ENCODE data around the gene TTC23.
"Not testable (repeated sequence)": the region's sequence is repeated elsewhere in the genome, so short reads cannot be mapped to it uniquely, and the experiment has no call there.

TTC23 gene

DNA sequence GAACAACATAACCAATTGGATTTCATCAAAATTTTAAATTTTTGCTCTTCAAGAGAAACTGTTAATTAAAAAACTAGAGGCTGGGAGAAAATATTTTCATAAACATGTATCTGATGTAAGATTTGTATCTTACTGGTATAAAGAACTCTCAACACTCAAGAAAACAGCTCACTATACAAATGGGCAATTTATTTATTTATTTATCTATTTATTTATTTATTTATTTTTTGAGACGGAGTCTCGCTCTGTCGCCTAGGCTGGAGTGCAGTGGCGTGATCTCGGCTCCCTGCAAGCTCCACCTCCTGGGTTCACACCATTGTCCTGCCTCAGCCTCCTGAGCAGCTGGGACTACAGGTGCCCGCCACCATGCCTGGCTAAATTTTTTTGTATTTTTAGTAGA is 15.2 kb downstream of the TTC23 start:
- H3K4me3 Mint-ChIP-seq; DNase-seq; H3K9me3 Mint-ChIP-seq; H3K4me1 Mint-ChIP-seq; ATAC-seq (replicated peaks); H3K27me3 Mint-ChIP-seq; H3K36me3 Mint-ChIP-seq; H3K27ac Mint-ChIP-seq: not testable (repeated sequence)

GRCh38 chr15:99232740-99233139 is 16.6 kb downstream of the TTC23 start:
- no peak for DNase-seq
- no peak for ATAC-seq (replicated peaks)
- H3K36me3 Mint-ChIP-seq: peaks cover 0 to 5% of the 10 kb centered on the region in 2 donors
- no peaks in the 10 kb centered on the region for H3K4me1 Mint-ChIP-seq
- no peaks in the 10 kb centered on the region for H3K27me3 Mint-ChIP-seq
- no peak overlapping the region for H3K27ac Mint-ChIP-seq
- peaks cover 3 to 4% of the 10 kb centered on the region in 2 donors for H3K9me3 Mint-ChIP-seq
- H3K4me3 Mint-ChIP-seq: no peak overlapping the region

DNA sequence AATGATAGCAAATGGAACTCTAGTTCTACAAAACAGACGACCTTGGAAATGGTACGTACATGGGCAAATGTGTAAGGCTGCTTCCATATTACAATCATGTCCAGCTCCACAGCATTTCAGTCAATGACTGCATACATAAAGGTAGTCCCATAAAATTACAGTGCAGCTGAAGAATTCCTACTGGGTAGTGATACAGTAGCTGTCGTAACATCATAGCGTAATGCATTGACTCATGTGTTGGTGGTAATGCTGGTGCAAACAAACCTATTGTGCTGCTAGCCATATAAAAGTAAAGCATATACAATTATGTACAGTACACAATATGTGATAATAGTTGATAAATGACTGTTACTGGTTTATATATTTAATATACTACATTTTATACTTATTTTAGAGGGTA is 18.5 kb downstream of the TTC23 start:
- Mint-ChIP-seq H3K4me1 (no peaks in the 10 kb centered on the region), H3K4me3 (no peak overlapping the region), H3K27me3 (no peaks in the 10 kb centered on the region), H3K36me3 (peaks cover 0 to 7% of the 10 kb centered on the region in 2 donors), H3K9me3 (peaks cover 3 to 4% of the 10 kb centered on the region in 2 donors), H3K27ac (no peak overlapping the region)
- ATAC-seq (replicated peaks) (no peak), DNase-seq (no peak)

- H3K27me3 Mint-ChIP-seq: no peaks in the 10 kb centered on the region
- H3K4me3 Mint-ChIP-seq: no peak overlapping the region
- no peak for ATAC-seq (replicated peaks)
- peaks cover 0 to 14% of the 10 kb centered on the region in 2 donors for H3K36me3 Mint-ChIP-seq
- peaks cover 3 to 4% of the 10 kb centered on the region in 2 donors for H3K9me3 Mint-ChIP-seq
- no peaks in the 10 kb centered on the region for H3K4me1 Mint-ChIP-seq
- DNase-seq: no peak
- H3K27ac Mint-ChIP-seq: no peak overlapping the region
These were observed 21.1 kb downstream of the TTC23 start for GRCh38 chr15:99228120-99228770.

DNA sequence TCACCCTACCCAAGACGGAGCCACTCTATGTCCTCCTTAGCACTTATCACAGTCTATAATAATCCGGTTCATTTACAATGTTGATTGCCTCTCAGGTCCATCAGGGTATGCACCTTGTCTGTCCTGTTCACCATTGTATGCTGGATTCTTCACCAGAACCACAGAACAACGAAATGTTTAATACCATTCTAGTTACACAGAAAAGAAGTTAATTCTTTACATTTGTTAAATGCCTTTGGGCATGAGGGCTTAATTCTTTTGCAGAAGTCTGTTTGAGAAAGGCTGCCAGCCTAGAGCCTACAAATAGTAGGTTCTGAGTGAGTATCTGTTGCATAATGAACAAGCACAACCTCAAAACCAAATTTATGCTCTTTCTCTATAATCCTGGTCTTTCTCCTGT is 22.6 kb downstream of the TTC23 start:
- Mint-ChIP-seq H3K36me3 (peaks cover 0 to 11% of the 10 kb centered on the region in 2 donors), H3K9me3 (no peaks in the 10 kb centered on the region), H3K27me3 (no peaks in the 10 kb centered on the region), H3K27ac (no peak overlapping the region), H3K4me3 (no peak overlapping the region), H3K4me1 (no peaks in the 10 kb centered on the region)
- no peak for ATAC-seq (replicated peaks)
- DNase-seq: no peak

DNA sequence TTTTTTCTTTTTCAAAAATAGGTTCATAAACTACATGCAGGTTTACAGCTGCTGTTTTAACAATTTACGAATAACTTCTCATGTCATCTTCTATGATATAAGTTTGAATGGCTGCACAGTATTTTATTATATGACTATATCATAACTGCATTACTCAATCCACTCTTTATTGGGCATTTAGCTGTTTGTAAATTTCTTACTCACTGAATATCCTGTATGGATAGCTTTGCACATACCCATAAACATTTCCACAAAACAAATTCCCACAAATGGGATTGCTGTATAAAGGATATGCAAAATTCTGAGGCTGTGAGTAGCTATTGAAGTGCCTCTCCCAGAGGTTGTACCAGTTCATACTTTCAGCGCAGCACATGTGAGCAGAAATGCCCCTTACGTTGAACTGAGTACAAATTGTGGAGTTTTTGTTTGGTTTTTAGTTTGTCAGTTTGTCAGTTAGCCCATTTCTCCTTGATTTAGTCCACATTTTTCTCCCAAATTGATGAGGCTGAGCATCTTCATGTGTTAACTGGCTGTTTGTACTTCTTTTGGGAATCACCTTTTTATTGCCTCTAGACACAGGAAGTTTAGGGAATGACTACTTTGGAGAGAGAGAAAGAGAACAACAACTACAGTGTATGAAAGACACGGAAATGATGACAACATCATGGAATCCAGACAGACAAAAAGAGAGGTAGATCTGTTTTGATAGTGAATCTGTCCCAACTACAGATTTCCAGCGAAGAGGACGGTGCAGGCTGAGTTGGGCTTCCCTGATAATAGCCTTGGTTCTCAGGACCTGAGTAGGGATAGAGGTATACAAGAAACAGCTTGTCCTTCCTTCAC is 24.8 kb downstream of the TTC23 start:
- DNase-seq (no peak), ATAC-seq (replicated peaks) (no peak)
- H3K36me3 Mint-ChIP-seq: peaks cover 0 to 11% of the 10 kb centered on the region in 2 donors
- no peaks in the 10 kb centered on the region for H3K27me3 Mint-ChIP-seq
- H3K4me1 Mint-ChIP-seq: no peaks in the 10 kb centered on the region
- H3K9me3 Mint-ChIP-seq: no peaks in the 10 kb centered on the region
- H3K4me3 Mint-ChIP-seq: no peak overlapping the region
- H3K27ac Mint-ChIP-seq: no peak overlapping the region

GRCh38 chr15:99213187-99213811 is 36.1 kb downstream of the TTC23 start:
- ATAC-seq (replicated peaks) (peak; percentile 77 to 78), DNase-seq (peak; percentile 31)
- Mint-ChIP-seq H3K36me3 (peaks cover 0 to 5% of the 10 kb centered on the region in 2 donors), H3K27ac (no peak overlapping the region), H3K9me3 (no peaks in the 10 kb centered on the region), H3K4me3 (no peak overlapping the region), H3K4me1 (no peaks in the 10 kb centered on the region), H3K27me3 (no peaks in the 10 kb centered on the region)

DNA sequence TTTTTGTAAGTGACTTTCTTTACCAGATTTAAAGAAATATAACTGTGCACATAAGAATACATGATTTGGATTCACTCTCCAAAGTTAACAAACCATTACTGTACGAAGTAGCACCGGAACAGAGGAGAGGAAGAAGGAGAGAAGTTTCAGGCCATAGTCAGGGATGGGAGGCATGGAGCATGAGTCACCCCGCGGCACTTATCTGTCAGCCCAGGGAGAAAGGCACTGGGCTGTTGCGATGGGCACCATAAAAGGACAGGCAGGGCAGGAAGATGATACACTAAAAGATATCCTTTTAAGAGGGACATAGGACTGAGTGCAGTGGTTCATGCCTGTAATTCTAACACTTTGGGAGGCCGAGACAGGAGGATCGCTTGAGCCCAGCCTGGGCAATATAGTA is 37.0 kb downstream of the TTC23 start:
- no peak overlapping the region for H3K27ac Mint-ChIP-seq
- H3K27me3 Mint-ChIP-seq: no peaks in the 10 kb centered on the region
- no peak overlapping the region for H3K4me3 Mint-ChIP-seq
- ATAC-seq (replicated peaks): no peak
- DNase-seq: no peak
- H3K9me3 Mint-ChIP-seq: no peaks in the 10 kb centered on the region
- no peaks in the 10 kb centered on the region for H3K4me1 Mint-ChIP-seq
- no peaks in the 10 kb centered on the region for H3K36me3 Mint-ChIP-seq

- H3K9me3 Mint-ChIP-seq: no peaks in the 10 kb centered on the region
- H3K4me1 Mint-ChIP-seq: no peaks in the 10 kb centered on the region
- H3K36me3 Mint-ChIP-seq: no peaks in the 10 kb centered on the region
- no peak for ATAC-seq (replicated peaks)
- H3K27ac Mint-ChIP-seq: no peak overlapping the region
- H3K4me3 Mint-ChIP-seq: no peak overlapping the region
- no peak for DNase-seq
- H3K27me3 Mint-ChIP-seq: no peaks in the 10 kb centered on the region
These were observed 37.5 kb downstream of the TTC23 start for GRCh38 chr15:99211926-99212325.

DNA sequence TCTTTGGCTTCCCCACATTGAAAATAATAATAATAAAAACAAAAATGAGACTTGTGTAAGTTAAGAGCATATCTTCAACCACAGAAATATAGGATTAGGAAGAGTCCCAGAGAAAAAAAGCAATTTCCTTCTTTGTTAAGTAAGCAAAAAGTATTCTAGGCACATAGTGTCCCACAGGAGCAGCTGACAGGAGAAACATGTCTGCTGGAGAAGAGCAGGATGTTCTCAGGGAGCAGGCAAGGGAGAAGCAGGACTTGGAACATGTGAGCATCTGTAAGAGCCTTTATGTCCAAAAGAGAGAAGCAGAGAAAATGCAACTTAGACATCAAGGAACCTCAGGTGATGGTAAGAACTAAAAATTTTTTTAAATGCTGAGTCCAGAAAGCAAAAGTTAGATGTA is 39.0 kb downstream of the TTC23 start:
- Mint-ChIP-seq H3K27me3 (no peaks in the 10 kb centered on the region), H3K27ac (no peak overlapping the region), H3K4me1 (no peaks in the 10 kb centered on the region), H3K9me3 (no peaks in the 10 kb centered on the region), H3K36me3 (no peaks in the 10 kb centered on the region), H3K4me3 (no peak overlapping the region)
- ATAC-seq (replicated peaks): no peak
- DNase-seq: no peak

DNA sequence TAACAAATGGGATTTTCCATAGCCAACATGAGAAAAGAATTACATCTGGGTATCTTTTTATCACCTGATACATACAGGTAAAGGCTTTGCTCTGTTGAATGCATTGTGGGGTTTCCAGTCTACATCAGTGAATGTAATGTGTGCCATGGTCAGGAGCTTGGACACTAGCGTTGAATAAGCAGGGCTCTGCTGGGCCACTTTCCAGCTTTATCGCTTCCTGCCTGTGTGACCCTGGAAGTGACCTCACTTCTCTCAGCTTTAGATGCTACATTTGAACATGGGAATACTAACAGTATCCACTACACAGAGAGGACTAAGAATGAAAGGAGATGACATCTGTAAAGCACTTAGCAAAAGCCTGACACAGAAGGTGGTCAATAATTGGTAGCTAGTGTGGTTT is 40.1 kb downstream of the TTC23 start:
- no peak overlapping the region for H3K27ac Mint-ChIP-seq
- ATAC-seq (replicated peaks): no peak
- no peaks in the 10 kb centered on the region for H3K36me3 Mint-ChIP-seq
- no peaks in the 10 kb centered on the region for H3K4me1 Mint-ChIP-seq
- H3K27me3 Mint-ChIP-seq: no peaks in the 10 kb centered on the region
- no peak for DNase-seq
- H3K4me3 Mint-ChIP-seq: no peak overlapping the region
- H3K9me3 Mint-ChIP-seq: no peaks in the 10 kb centered on the region

DNA sequence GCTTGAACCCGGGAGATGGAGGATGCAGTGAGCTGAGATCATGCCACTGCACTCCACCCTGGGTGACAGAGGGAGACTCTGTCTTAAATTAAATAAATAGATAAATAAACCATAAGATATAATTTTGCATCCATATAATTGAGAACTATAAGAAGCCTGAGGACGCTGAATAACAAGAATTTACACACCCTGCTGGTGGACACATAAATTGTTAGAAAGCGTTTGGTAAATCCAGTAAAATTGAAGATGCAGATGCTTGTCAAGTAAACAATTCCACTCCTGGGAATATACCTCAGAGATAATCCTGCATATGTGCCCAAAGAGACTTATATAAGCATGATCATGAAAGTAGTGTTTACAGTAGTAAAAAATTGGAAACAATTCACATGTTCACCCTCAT is 41.7 kb downstream of the TTC23 start:
- Mint-ChIP-seq H3K27me3 (no peaks in the 10 kb centered on the region), H3K4me1 (no peaks in the 10 kb centered on the region), H3K4me3 (no peak overlapping the region), H3K27ac (no peak overlapping the region), H3K9me3 (no peaks in the 10 kb centered on the region), H3K36me3 (no peaks in the 10 kb centered on the region)
- ATAC-seq (replicated peaks) (no peak), DNase-seq (no peak)

GRCh38 chr15:99202176-99202552 is 47.2 kb downstream of the TTC23 start:
- no peaks in the 10 kb centered on the region for H3K4me1 Mint-ChIP-seq
- H3K36me3 Mint-ChIP-seq: peaks cover 0 to 2% of the 10 kb centered on the region in 2 donors
- no peak overlapping the region for H3K27ac Mint-ChIP-seq
- no peaks in the 10 kb centered on the region for H3K27me3 Mint-ChIP-seq
- no peak for DNase-seq
- H3K9me3 Mint-ChIP-seq: no peaks in the 10 kb centered on the region
- H3K4me3 Mint-ChIP-seq: no peak overlapping the region
- ATAC-seq (replicated peaks): no peak

DNA sequence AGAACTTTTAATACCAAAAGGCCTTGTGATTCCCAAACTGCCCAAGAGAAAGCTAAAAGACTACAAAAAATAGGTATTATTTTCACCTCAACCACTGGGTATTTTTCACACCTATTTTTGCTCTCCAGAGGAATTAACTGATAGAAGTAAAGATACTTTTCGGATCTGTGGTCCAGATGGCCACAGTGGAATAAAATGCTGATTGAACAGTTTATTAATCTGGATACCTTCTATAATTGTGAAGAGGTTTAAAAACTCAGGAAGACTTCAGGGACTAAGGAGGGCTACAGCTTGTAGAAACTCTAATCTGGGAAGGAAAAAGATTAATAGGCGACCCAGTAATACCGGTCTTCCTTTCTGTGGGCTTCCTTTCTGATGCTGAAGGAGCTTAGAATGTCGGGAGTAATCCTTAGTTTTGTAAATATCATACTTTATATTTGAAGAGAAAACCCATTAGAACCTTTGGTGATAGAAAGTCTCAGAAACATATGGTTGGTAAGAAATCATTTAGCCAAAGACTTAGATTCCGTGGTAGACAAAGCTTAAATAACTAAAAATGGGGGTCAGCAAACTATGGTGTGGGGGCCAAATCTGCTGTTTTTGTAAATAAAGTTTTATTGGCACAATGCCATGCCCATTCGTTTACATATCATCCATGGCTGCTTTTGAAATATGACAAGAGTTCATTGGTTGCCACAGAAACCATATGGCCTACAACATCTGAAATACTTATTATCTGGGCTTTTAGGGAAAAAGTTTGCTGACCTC is 47.8 kb downstream of the TTC23 start:
- no peaks in the 10 kb centered on the region for H3K9me3 Mint-ChIP-seq

More for the DNA sequence above, 47.8 kb downstream of the TTC23 start:
- Mint-ChIP-seq H3K36me3 (peaks cover 0 to 6% of the 10 kb centered on the region in 2 donors), H3K27me3 (no peaks in the 10 kb centered on the region), H3K27ac (no peak overlapping the region), H3K4me1 (no peaks in the 10 kb centered on the region), H3K4me3 (no peak overlapping the region)
- ATAC-seq (replicated peaks): no peak
- no peak for DNase-seq

Data from stimulated activated naive B cell treated with anti-CD40 and anti-IgM and Interleukin-4, amounts not matched to agents 10 μg/mL and 1 μg/mL and 100 μg/mL, for 72 hours (primary cell).